ENCODE data around the gene SPATC1L.
"Not testable (repeated sequence)": the region's sequence is repeated elsewhere in the genome, so short reads cannot be mapped to it uniquely, and the experiment has no call there.

The SPATC1L gene

GRCh38 chr21:46182548-46183336 is 1.5 kb downstream of the SPATC1L start:
- 0 out of 22 replicates have a peak overlapping the region, but pooled peaks of 1 of the 11 experiments have one; percentile 17 for H3K9ac ChIP-seq
- peaks cover 0 to 5% (median 0%) of the 10 kb centered on the region in 11 experiments; a peak in 1 of 22 replicates for H3K36me3 ChIP-seq
- no peak overlapping the region for H3K27ac ChIP-seq
- peaks cover 9 to 21% (median 14%) of the 10 kb centered on the region in 10 experiments; a peak in 16 of 20 replicates for H3K4me1 ChIP-seq
- peaks cover 0 to 2% (median under 1%) of the 10 kb centered on the region in 11 experiments; a peak in 4 of 22 replicates for H3K9me3 ChIP-seq (replicated peaks in 1 of 11)
- peaks cover 4 to 17% (median 10%) of the 10 kb centered on the region in 11 experiments; a peak in 14 of 22 replicates for H3K27me3 ChIP-seq
- H4K20me1 ChIP-seq: peaks cover 0 to 8% (median 0%) of the 10 kb centered on the region in 11 experiments; a peak in 3 of 22 replicates
- H3K4me3 ChIP-seq: peak overlapping the region in 1 of 10 experiments; percentile 16; a peak in 1 of 20 replicates
- peak overlapping the region in 9 of 11 experiments; percentile 12 to 50 (median 35); a peak in 11 of 22 replicates for H3K4me2 ChIP-seq
- no peak for TF ChIP-seq Cebpa-rat (IDR thresholded peaks at IDR 0.05)

- H4K20me1 ChIP-seq: peaks cover 0 to 8% (median 0%) of the 10 kb centered on the region in 11 experiments; a peak in 3 of 22 replicates
- H3K9ac ChIP-seq: no peak overlapping the region
- H3K36me3 ChIP-seq: no peaks in the 10 kb centered on the region
- no peak for TF ChIP-seq Cebpa-rat (IDR thresholded peaks at IDR 0.05)
- H3K4me3 ChIP-seq: no peak overlapping the region
- no peak overlapping the region for H3K27ac ChIP-seq
- no peak overlapping the region for H3K4me2 ChIP-seq
- H3K9me3 ChIP-seq (replicated peaks in 1 of 11): peaks cover 1 to 9% (median 8%) of the 10 kb centered on the region in 11 experiments; a peak in 19 of 22 replicates
- peaks cover 9 to 21% (median 14%) of the 10 kb centered on the region in 10 experiments; a peak in 16 of 20 replicates for H3K4me1 ChIP-seq
- peaks cover 4 to 17% (median 10%) of the 10 kb centered on the region in 11 experiments; a peak in 14 of 22 replicates for H3K27me3 ChIP-seq
Observed at GRCh38 chr21:46181953-46182547, 2.2 kb downstream of the SPATC1L start.

GRCh38 chr21:46181436-46181835 is 2.8 kb downstream of the SPATC1L start:
- Histone ChIP-seq H3K27me3 (peaks cover 4 to 17% (median 10%) of the 10 kb centered on the region in 11 experiments; a peak in 14 of 22 replicates), H3K36me3 (no peaks in the 10 kb centered on the region), H3K9me3 (replicated peaks in 1 of 11) (peaks cover 7 to 16% (median 14%) of the 10 kb centered on the region in 11 experiments), H3K9ac (no peak overlapping the region), H4K20me1 (peaks cover 0 to 8% (median 0%) of the 10 kb centered on the region in 11 experiments; a peak in 3 of 22 replicates), H3K27ac (no peak overlapping the region), H3K4me3 (no peak overlapping the region), H3K4me2 (no peak overlapping the region), H3K4me1 (peaks cover 9 to 21% (median 14%) of the 10 kb centered on the region in 10 experiments; a peak in 16 of 20 replicates)
- no peak for TF ChIP-seq Cebpa-rat (IDR thresholded peaks at IDR 0.05)

GRCh38 chr21:46180778-46181391 is 3.4 kb downstream of the SPATC1L start:
- Histone ChIP-seq H3K27ac (peak overlapping the region in 5 of 11 experiments; percentile 2 to 32 (median 29); a peak in 5 of 22 replicates), H3K4me2 (peak overlapping the region in 4 of 11 experiments; percentile 7 to 53 (median 26); a peak in 3 of 22 replicates), H3K9me3 (replicated peaks in 1 of 11) (peaks cover 12 to 21% (median 19%) of the 10 kb centered on the region in 11 experiments), H3K9ac (no peak overlapping the region; a peak in 1 of 22 replicates), H3K4me3 (no peak overlapping the region), H3K27me3 (peaks cover 4 to 17% (median 10%) of the 10 kb centered on the region in 11 experiments; a peak in 14 of 22 replicates), H3K4me1 (peaks cover 8 to 21% (median 14%) of the 10 kb centered on the region in 10 experiments; a peak in 16 of 20 replicates), H3K36me3 (no peaks in the 10 kb centered on the region), H4K20me1 (peaks cover 0 to 8% (median 0%) of the 10 kb centered on the region in 11 experiments; a peak in 3 of 22 replicates)
- TF ChIP-seq Cebpa-rat (IDR thresholded peaks at IDR 0.05): no peak

GRCh38 chr21:46180079-46180722 is 4.1 kb downstream of the SPATC1L start:
- peak overlapping the region in 4 of 11 experiments; percentile 7 to 53 (median 26); a peak in 3 of 22 replicates for H3K4me2 ChIP-seq
- H3K27ac ChIP-seq: peak overlapping the region in 5 of 11 experiments; percentile 2 to 32 (median 29); a peak in 6 of 22 replicates
- no peak for TF ChIP-seq Cebpa-rat (IDR thresholded peaks at IDR 0.05)

GRCh38 chr21:46179708-46180078 is 4.6 kb downstream of the SPATC1L start:
- H3K4me3 ChIP-seq: no peak overlapping the region
- H3K9ac ChIP-seq: no peak overlapping the region
- H4K20me1 ChIP-seq: peaks cover 0 to 8% (median 0%) of the 10 kb centered on the region in 11 experiments; a peak in 3 of 22 replicates
- H3K27me3 ChIP-seq: peaks cover under 1 to 10% (median 8%) of the 10 kb centered on the region in 11 experiments; a peak in 14 of 22 replicates
- no peak for TF ChIP-seq Cebpa-rat (IDR thresholded peaks at IDR 0.05)
- no peak overlapping the region for H3K4me2 ChIP-seq
- H3K9me3 ChIP-seq (replicated peaks in 1 of 11): peaks cover 24 to 33% (median 28%) of the 10 kb centered on the region in 11 experiments
- H3K36me3 ChIP-seq: no peaks in the 10 kb centered on the region
- peak overlapping the region in 2 of 11 experiments; percentile 29 to 32; a peak in 2 of 22 replicates for H3K27ac ChIP-seq
- peaks cover 0 to 21% (median 12%) of the 10 kb centered on the region in 10 experiments; a peak in 13 of 20 replicates for H3K4me1 ChIP-seq

More at GRCh38 chr21:46180079-46180722, 4.1 kb downstream of the SPATC1L start:
- no peaks in the 10 kb centered on the region for H3K36me3 ChIP-seq
- no peak overlapping the region for H3K4me3 ChIP-seq
- H3K9ac ChIP-seq: no peak overlapping the region; a peak in 1 of 22 replicates
- H4K20me1 ChIP-seq: peaks cover 0 to 8% (median 0%) of the 10 kb centered on the region in 11 experiments; a peak in 3 of 22 replicates
- H3K27me3 ChIP-seq: peaks cover 4 to 15% (median 10%) of the 10 kb centered on the region in 11 experiments; a peak in 14 of 22 replicates
- H3K9me3 ChIP-seq (replicated peaks in 1 of 11): peaks cover 19 to 28% (median 24%) of the 10 kb centered on the region in 11 experiments
- peaks cover 2 to 21% (median 12%) of the 10 kb centered on the region in 10 experiments; a peak in 16 of 20 replicates for H3K4me1 ChIP-seq

- Histone ChIP-seq H4K20me1 (peaks cover 0 to 8% (median 0%) of the 10 kb centered on the region in 11 experiments; a peak in 3 of 22 replicates), H3K4me2 (no peak overlapping the region), H3K4me1 (peaks cover 0 to 21% (median 11%) of the 10 kb centered on the region in 10 experiments; a peak in 13 of 20 replicates), H3K27ac (no peak overlapping the region), H3K9me3 (replicated peaks in 1 of 11) (peaks cover 31 to 40% (median 36%) of the 10 kb centered on the region in 11 experiments), H3K4me3 (no peak overlapping the region), H3K36me3 (no peaks in the 10 kb centered on the region), H3K27me3 (peaks cover 0 to 3% (median under 1%) of the 10 kb centered on the region in 11 experiments; a peak in 8 of 22 replicates), H3K9ac (no peak overlapping the region)
- TF ChIP-seq Cebpa-rat (IDR thresholded peaks at IDR 0.05): no peak
Observed at GRCh38 chr21:46178961-46179360, 5.3 kb downstream of the SPATC1L start.

GRCh38 chr21:46176443-46177129 is 7.7 kb downstream of the SPATC1L start:
- not testable (repeated sequence) for H4K20me1 ChIP-seq, H3K36me3 ChIP-seq, H3K4me3 ChIP-seq, H3K27ac ChIP-seq, H3K4me2 ChIP-seq, H3K27me3 ChIP-seq, H3K9ac ChIP-seq
- Histone ChIP-seq H3K9me3 (replicated peaks in 1 of 11) (peaks cover 43 to 56% (median 49%) of the 10 kb centered on the region in 11 experiments), H3K4me1 (peaks cover 0 to 12% (median 8%) of the 10 kb centered on the region in 10 experiments; a peak in 9 of 20 replicates)
